Mesendoderm (in vitro differentiated cells): Measurements from ENCODE around the gene GRM8. TPM values are rescaled to one million over a fixed set of nuclear protein-coding genes. Genes with fewer than 3 reads are reported as not detected.

ENCODE experiments used
- DNase-seq: peaks from one replicate; pipeline ENCODE4 v3.0.0; 2013
- H2AK5ac ChIP-seq: 2 replicates; pipeline ENCODE4 v1.6.1; 2013; ENCODE audit warnings: low read length, inconsistent platforms
- H2BK120ac ChIP-seq: 2 replicates; pipeline ENCODE4 v1.6.1; 2013; ENCODE audit warnings: low read depth, mild to moderate bottlenecking, low read length, moderate library complexity, mixed read lengths
- H2BK15ac ChIP-seq: replicated peaks from 2 replicates; pipeline ENCODE4 v1.6.1; 2013; ENCODE audit warnings: low read depth, mild to moderate bottlenecking, moderate library complexity
- H2BK5ac ChIP-seq: 2 replicates; pipeline ENCODE4 v1.6.1; 2013; ENCODE audit warnings: low read length, inconsistent platforms
- H3K18ac ChIP-seq: 2 replicates; pipeline ENCODE4 v1.6.1; 2013; ENCODE audit warnings: mild to moderate bottlenecking, low read length, mixed read lengths
- H3K23ac ChIP-seq: one replicate; pipeline ENCODE4 v1.6.1; 2013; ENCODE audit warnings: low read length
- H3K27ac ChIP-seq: 2 replicates; pipeline ENCODE4 v1.5.1; 2013; ENCODE audit warnings: low read depth, mild to moderate bottlenecking, inconsistent platforms, low read length, moderate library complexity
- H3K27me3 ChIP-seq: 2 replicates; pipeline ENCODE4 v1.6.1; 2013; ENCODE audit warnings: low read length, control low read depth, mild to moderate bottlenecking, inconsistent platforms; ENCODE audit not compliant: insufficient read depth, poor library complexity
- H3K36me3 ChIP-seq: 2 replicates; pipeline ENCODE4 v1.6.1; 2013; ENCODE audit warnings: low read length, inconsistent platforms; ENCODE audit not compliant: control insufficient read depth, insufficient read depth
- H3K4ac ChIP-seq: one replicate; pipeline ENCODE4 v1.6.1; 2013; ENCODE audit warnings: low read depth, mild to moderate bottlenecking, low read length, moderate library complexity
- H3K4me1 ChIP-seq: 2 replicates; pipeline ENCODE4 v1.6.1; 2013; ENCODE audit warnings: low read depth, low read length, inconsistent platforms; ENCODE audit not compliant: control insufficient read depth
- H3K4me2 ChIP-seq: 2 replicates; pipeline ENCODE4 v1.6.1; 2013; ENCODE audit warnings: low read length
- H3K4me3 ChIP-seq: 2 replicates; pipeline ENCODE4 v1.5.1; 2013; ENCODE audit warnings: mild to moderate bottlenecking, low read length
- H3K56ac ChIP-seq: one replicate; pipeline ENCODE4 v1.6.1; 2013; ENCODE audit warnings: low read length
- H3K79me1 ChIP-seq: 2 replicates; pipeline ENCODE4 v1.6.1; 2013; ENCODE audit warnings: low read length, inconsistent platforms
- H3K79me2 ChIP-seq: 2 replicates; pipeline ENCODE4 v1.6.1; 2013; ENCODE audit warnings: mild to moderate bottlenecking, low read length; ENCODE audit not compliant: control insufficient read depth, insufficient read depth
- H3K9ac ChIP-seq: 2 replicates; pipeline ENCODE4 v1.6.1; 2013; ENCODE audit warnings: low read length, inconsistent platforms
- H4K5ac ChIP-seq: one replicate; pipeline ENCODE4 v1.6.1; 2013; ENCODE audit warnings: low read length
- H4K8ac ChIP-seq: one replicate; pipeline ENCODE4 v1.6.1; 2013; ENCODE audit warnings: low read depth, mild to moderate bottlenecking, control low read depth, low read length, moderate library complexity
- WGBS: extraction: QIAGEN DNeasy Blood & Tissue Kit; methylation state at CpG from one replicate; pipeline ENCODE4 v1.1.7; 2013; ENCODE audit warnings: low lambda C conversion rate, missing lambda C conversion rate; ENCODE audit not compliant: insufficient coverage; ENCODE audit errors: extremely low coverage; 5-methylcytosine and 5-hydroxymethylcytosine counted together
- polyA plus RNA-seq, 2 experiments: library from polyadenylated mRNA; stranded (reverse); fragments of 200-250 nt; gene quantifications; one replicate each; pipeline ENCODE4 v1.2.3, GENCODE V29; 2013

GRM8 gene
- 1.2 TPM for polyA plus RNA-seq (2013, experiment 1 of 2)
- 1.4 TPM for polyA plus RNA-seq (2013, experiment 2 of 2)

DNA sequence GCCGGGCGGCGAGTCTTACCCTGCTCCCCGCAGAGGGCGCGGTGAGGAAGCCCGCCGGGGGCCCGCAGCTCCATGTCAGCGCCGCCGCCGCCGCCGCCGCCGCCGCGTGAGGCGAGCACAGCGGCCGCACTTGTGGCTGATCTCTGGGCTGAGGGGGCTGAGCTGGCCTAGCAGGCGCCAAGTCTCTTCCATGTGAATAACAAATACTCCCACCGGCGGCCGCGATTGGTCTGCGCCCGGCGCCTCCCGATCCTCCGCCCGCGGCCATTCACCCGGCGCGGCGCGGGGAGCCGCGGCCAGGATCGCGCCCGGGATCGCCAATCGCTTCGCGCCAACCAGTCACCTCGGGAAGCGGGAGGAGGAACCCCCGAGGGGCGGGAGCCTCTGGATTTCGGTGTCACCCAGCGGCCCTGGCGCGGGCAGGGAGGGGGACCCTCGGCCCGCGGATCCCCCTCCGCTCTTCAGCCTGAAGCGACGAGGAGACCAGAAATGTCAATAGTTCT, at the start of gene GRM8:
GRM8 (minus strand) TSS at position 164 of the 503 bp plus-strand sequence.
- H3K27ac ChIP-seq = no peak within 1 kb of the TSS

DNA sequence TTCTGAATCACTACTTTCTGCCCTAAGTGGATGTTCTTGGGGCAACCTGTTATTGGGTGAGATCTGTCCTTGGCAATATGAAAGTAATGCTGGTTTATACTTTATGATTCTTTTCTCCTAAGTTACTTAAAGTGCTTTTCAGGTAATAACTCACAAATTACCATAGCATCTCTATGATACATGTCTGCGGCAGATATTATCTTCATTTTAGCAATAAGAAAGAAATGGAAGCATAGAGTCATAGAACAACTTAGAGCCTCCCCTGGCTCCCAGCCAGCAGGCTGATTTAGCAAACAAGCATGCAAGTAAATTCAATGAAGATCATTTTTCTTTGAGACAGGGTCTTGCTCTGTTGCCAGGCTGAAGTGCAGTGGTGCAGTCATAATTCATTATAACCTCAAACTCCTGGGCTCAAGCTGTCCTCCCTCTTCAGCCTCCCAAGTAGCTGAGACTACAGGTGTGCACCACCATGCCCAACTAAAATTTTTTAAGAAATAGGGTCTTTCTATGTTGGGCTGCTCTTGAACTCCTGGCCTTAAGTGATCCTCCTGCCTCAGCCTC, 38.1 kb upstream of the GRM8 start:
- Histone ChIP-seq H2BK15ac (no peak overlapping the region), H3K4me2 (no peak overlapping the region), H2AK5ac (no peak overlapping the region), H3K23ac (no peak overlapping the region), H2BK5ac (no peak overlapping the region), H3K79me2 (no peaks in the 10 kb centered on the region), H3K18ac (no peak overlapping the region), H4K8ac (no peak overlapping the region), H2BK120ac (no peak overlapping the region), H3K4me3 (no peak overlapping the region), H3K79me1 (no peaks in the 10 kb centered on the region), H4K5ac (no peak overlapping the region), H3K4me1 (no peaks in the 10 kb centered on the region), H3K56ac (no peak overlapping the region), H3K4ac (no peak overlapping the region), H3K27ac (no peak overlapping the region), H3K9ac (no peak overlapping the region), H3K27me3 (no peaks in the 10 kb centered on the region), H3K36me3 (no peaks in the 10 kb centered on the region)
- no peak for DNase-seq
- WGBS = no CpG with 5 or more reads among the region's 1 CpG

More for the DNA sequence above, at the start of gene GRM8:
- Histone ChIP-seq H3K27me3 (peaks cover 34% of the 10 kb centered on the region), H2BK5ac (no peak within 1 kb of the TSS), H3K56ac (peak within 1 kb of the TSS; percentile 95), H3K4me2 (peak within 1 kb of the TSS; percentile 84), H3K9ac (peak within 1 kb of the TSS; percentile 78), H4K5ac (no peak within 1 kb of the TSS), H2BK15ac (peak within 1 kb of the TSS; percentile 8), H3K36me3 (no peaks in the 10 kb centered on the region), H3K79me2 (no peaks in the 10 kb centered on the region), H4K8ac (no peak within 1 kb of the TSS), H3K18ac (peak within 1 kb of the TSS; percentile 81), H3K4me3 (peak within 1 kb of the TSS; percentile 70), H3K4ac (peak within 1 kb of the TSS; percentile 83), H2BK120ac (no peak within 1 kb of the TSS), H2AK5ac (no peak within 1 kb of the TSS), H3K23ac (no peak within 1 kb of the TSS), H3K4me1 (no peaks in the 10 kb centered on the region), H3K79me1 (no peaks in the 10 kb centered on the region)
- no CpG with 5 or more reads among the region's 62 CpGs for WGBS
- peak; percentile 85 for DNase-seq

DNA sequence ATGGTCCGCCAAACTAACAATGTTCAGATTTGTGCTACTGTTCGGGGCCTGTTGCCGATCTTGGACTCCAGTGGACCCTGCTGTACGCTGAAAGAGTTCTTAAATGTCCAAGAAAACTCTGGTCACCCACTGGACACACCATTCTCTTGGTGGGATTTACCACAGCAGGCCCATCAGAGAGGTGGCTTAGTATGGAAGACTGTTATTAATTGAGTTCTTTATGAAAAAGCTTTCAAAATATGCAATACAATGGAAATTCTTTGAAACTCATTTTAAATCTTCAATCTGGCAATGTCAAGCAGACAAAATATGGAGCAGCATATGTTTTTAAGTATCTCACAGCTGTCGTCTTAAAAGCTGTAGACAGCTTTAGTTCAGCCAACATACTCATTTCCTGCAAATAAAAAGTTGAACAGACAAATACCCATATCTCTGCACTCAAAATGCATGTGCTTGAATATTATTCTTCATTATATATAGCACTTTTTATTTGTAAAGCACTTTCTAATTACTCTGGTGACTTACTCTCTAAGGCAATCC, 37.4 kb upstream of the GRM8 start:
- no peak overlapping the region for H3K27ac ChIP-seq
- no peak overlapping the region for H3K23ac ChIP-seq
- no peak for DNase-seq
- H4K8ac ChIP-seq = no peak overlapping the region
- no peak overlapping the region for H3K18ac ChIP-seq
- no peak overlapping the region for H2BK120ac ChIP-seq
- H2BK5ac ChIP-seq = no peak overlapping the region
- no peak overlapping the region for H3K9ac ChIP-seq
- no peak overlapping the region for H3K4ac ChIP-seq
- no peak overlapping the region for H2AK5ac ChIP-seq
- no peak overlapping the region for H4K5ac ChIP-seq
- no peak overlapping the region for H2BK15ac ChIP-seq
- no peaks in the 10 kb centered on the region for H3K4me1 ChIP-seq
- no peaks in the 10 kb centered on the region for H3K36me3 ChIP-seq
- H3K79me2 ChIP-seq = no peaks in the 10 kb centered on the region
- no peaks in the 10 kb centered on the region for H3K79me1 ChIP-seq
- WGBS = no CpG with 5 or more reads among the region's 5 CpGs
- H3K56ac ChIP-seq = no peak overlapping the region
- H3K4me2 ChIP-seq = no peak overlapping the region
- no peak overlapping the region for H3K4me3 ChIP-seq
- H3K27me3 ChIP-seq = no peaks in the 10 kb centered on the region

DNA sequence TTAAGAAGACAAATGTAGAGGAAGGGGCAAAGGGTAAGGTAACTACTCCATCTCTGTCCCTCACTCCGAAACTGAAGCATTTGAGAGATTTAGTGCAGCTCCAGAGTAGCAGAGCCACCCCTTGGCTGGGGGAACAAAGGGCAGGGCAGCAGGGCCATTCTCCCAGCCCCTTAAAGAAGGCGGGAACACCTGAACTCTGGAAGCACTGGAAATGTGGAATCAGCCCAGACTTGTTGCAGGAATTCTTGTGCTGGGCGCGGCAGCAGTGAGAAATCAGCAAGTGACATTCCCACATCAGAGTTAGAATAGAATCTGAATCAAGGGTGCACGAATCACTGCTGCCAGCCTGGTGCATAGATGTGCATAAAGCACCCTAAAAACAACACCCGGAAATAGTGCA, 34.4 kb upstream of the GRM8 start:
- no peak overlapping the region for H2BK15ac ChIP-seq
- WGBS = no CpG with 5 or more reads among the region's 6 CpGs
- H3K4ac ChIP-seq = no peak overlapping the region
- H3K27me3 ChIP-seq = no peaks in the 10 kb centered on the region
- no peak overlapping the region for H4K8ac ChIP-seq
- no peak overlapping the region for H3K27ac ChIP-seq
- no peak overlapping the region for H3K4me2 ChIP-seq
- no peak overlapping the region for H2BK5ac ChIP-seq
- no peak overlapping the region for H2AK5ac ChIP-seq
- no peak overlapping the region for H3K18ac ChIP-seq
- H3K56ac ChIP-seq = no peak overlapping the region
- no peak overlapping the region for H3K4me3 ChIP-seq
- DNase-seq = peak; percentile 21
- no peak overlapping the region for H2BK120ac ChIP-seq
- no peaks in the 10 kb centered on the region for H3K79me2 ChIP-seq
- no peaks in the 10 kb centered on the region for H3K79me1 ChIP-seq
- no peak overlapping the region for H4K5ac ChIP-seq
- H3K9ac ChIP-seq = no peak overlapping the region
- no peaks in the 10 kb centered on the region for H3K4me1 ChIP-seq
- no peaks in the 10 kb centered on the region for H3K36me3 ChIP-seq
- no peak overlapping the region for H3K23ac ChIP-seq

DNA sequence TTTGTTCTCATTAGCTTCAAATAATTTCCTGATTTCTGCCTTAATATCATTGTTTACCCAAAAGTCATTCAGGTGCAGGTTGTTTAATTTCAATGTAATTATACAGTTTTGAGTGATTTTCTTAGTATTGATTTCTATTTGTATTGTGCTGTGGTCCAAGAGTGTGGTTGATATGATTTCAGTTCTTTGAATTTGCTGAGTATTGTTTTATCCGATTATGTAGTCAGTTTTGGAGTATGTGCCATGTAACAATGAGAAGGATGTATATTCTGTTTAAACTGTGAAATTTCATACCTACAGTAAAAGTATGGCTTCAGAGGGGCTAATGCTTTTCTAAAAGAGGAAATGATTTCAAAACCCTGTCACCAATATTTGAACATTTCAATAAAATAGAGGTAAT, 17.4 kb upstream of the GRM8 start:
- no peak overlapping the region for H3K9ac ChIP-seq
- H3K79me2 ChIP-seq = no peaks in the 10 kb centered on the region
- no peak overlapping the region for H3K4me2 ChIP-seq
- H2AK5ac ChIP-seq = no peak overlapping the region
- H3K4me1 ChIP-seq = no peaks in the 10 kb centered on the region
- no peak overlapping the region for H2BK5ac ChIP-seq
- H3K27ac ChIP-seq = no peak overlapping the region
- H2BK15ac ChIP-seq = no peak overlapping the region
- no peaks in the 10 kb centered on the region for H3K36me3 ChIP-seq
- H4K8ac ChIP-seq = no peak overlapping the region
- H3K4me3 ChIP-seq = no peak overlapping the region
- H3K56ac ChIP-seq = no peak overlapping the region
- H3K23ac ChIP-seq = no peak overlapping the region
- H3K79me1 ChIP-seq = no peaks in the 10 kb centered on the region
- DNase-seq = no peak
- no peak overlapping the region for H3K18ac ChIP-seq
- no peak overlapping the region for H4K5ac ChIP-seq
- WGBS = no CpG with 5 or more reads among the region's 1 CpG
- no peak overlapping the region for H3K4ac ChIP-seq
- no peaks in the 10 kb centered on the region for H3K27me3 ChIP-seq
- H2BK120ac ChIP-seq = no peak overlapping the region

DNA sequence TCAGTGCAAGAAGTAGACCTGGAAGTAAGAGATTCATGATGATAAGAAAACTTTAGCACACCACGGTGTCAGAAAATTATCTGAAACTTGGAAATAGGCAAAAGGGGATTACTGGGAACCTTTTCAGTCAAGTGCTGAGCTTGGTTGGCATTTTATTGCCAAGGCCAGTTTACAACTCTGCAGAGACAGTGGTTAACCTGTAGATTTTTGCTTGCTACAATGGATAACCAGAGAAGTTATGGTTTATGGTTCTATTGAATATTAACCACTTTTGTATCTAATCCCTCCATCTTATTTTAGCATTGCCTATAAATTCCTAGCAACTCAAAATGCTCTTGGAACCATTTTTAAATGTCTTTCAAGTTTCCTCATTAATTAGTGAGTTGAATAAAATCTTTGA, 13.3 kb upstream of the GRM8 start:
- H3K27me3 ChIP-seq = no peaks in the 10 kb centered on the region
- no peak overlapping the region for H3K9ac ChIP-seq
- no peak overlapping the region for H3K4ac ChIP-seq
- no peak overlapping the region for H2BK120ac ChIP-seq
- H3K4me3 ChIP-seq = no peak overlapping the region
- no peaks in the 10 kb centered on the region for H3K4me1 ChIP-seq
- no peak overlapping the region for H4K5ac ChIP-seq
- no peak overlapping the region for H2BK15ac ChIP-seq
- H3K36me3 ChIP-seq = no peaks in the 10 kb centered on the region
- no peak overlapping the region for H3K56ac ChIP-seq
- H3K18ac ChIP-seq = no peak overlapping the region
- no peaks in the 10 kb centered on the region for H3K79me1 ChIP-seq
- no peak overlapping the region for H2BK5ac ChIP-seq
- no CpG with 5 or more reads among the region's 1 CpG for WGBS
- H2AK5ac ChIP-seq = no peak overlapping the region
- no peak overlapping the region for H3K4me2 ChIP-seq
- no peak overlapping the region for H4K8ac ChIP-seq
- H3K23ac ChIP-seq = no peak overlapping the region
- DNase-seq = no peak
- H3K79me2 ChIP-seq = no peaks in the 10 kb centered on the region
- no peak overlapping the region for H3K27ac ChIP-seq
